DOHH2 (cell line): ENCODE results near the gene EIF3B.
"Not testable (repeated sequence)": the region's sequence is repeated elsewhere in the genome, so short reads cannot be mapped to it uniquely, and the experiment has no call there.

ENCODE experiments used
- H3F3A ChIP-seq: fragments of 200-600 bp; sonication (generic), shearing (Covaris generic); 2 replicates; pipeline ENCODE4 v1.6.0; 2016; ENCODE audit warnings: antibody characterized with exemption, mild to moderate bottlenecking; ENCODE audit not compliant: control insufficient read depth, insufficient read depth
- H3K27ac ChIP-seq: fragments of 200-600 bp; sonication (generic); 2 replicates; pipeline ENCODE4 v1.5.1; 2014; ENCODE audit warnings: low read depth, mild to moderate bottlenecking, low read length, moderate library complexity
- H3K27me3 ChIP-seq: fragments of 200-600 bp; sonication (generic); 2 replicates; pipeline ENCODE4 v1.6.1; 2014; ENCODE audit warnings: mild to moderate bottlenecking, low read length, mixed read lengths; ENCODE audit not compliant: control insufficient read depth
- H3K36me3 ChIP-seq: fragments of 200-600 bp; sonication (generic); 2 replicates; pipeline ENCODE4 v1.6.1; 2014; ENCODE audit warnings: mild to moderate bottlenecking, low read length, moderate library complexity, mixed read lengths; ENCODE audit not compliant: control insufficient read depth
- H3K4me1 ChIP-seq: fragments of 200-600 bp; sonication (generic); 2 replicates; pipeline ENCODE4 v1.6.1; 2014; ENCODE audit warnings: mild to moderate bottlenecking, low read length, mixed read lengths; ENCODE audit not compliant: control insufficient read depth
- H3K4me2 ChIP-seq: fragments of 200-600 bp; sonication (generic); 2 replicates; pipeline ENCODE4 v1.6.0; 2014; ENCODE audit warnings: mild to moderate bottlenecking, low read length, moderate library complexity
- H3K4me3 ChIP-seq: fragments of 200-600 bp; sonication (generic); 2 replicates; pipeline ENCODE4 v1.5.1; 2014; ENCODE audit warnings: mild to moderate bottlenecking, low read length, mixed read lengths
- H3K79me2 ChIP-seq: fragments of 200-600 bp; sonication (generic); 2 replicates; pipeline ENCODE4 v1.6.1; 2014; ENCODE audit warnings: mild to moderate bottlenecking, low read length, mixed read lengths; ENCODE audit not compliant: control insufficient read depth
- H3K9me2 ChIP-seq: fragments of 200-600 bp; sonication (generic); replicated peaks from 2 replicates; pipeline ENCODE4 v1.6.1; 2014; ENCODE audit warnings: mild to moderate bottlenecking, low read length, mixed read lengths; ENCODE audit not compliant: control insufficient read depth
- H3K9me3 ChIP-seq: fragments of 200-600 bp; sonication (generic); 2 replicates; pipeline ENCODE4 v1.6.1; 2014; ENCODE audit warnings: antibody characterized with exemption, low read length, mixed read lengths; ENCODE audit not compliant: control insufficient read depth, insufficient read depth
- H4K20me1 ChIP-seq: fragments of 200-600 bp; sonication (generic); 2 replicates; pipeline ENCODE4 v1.6.0; 2014; ENCODE audit warnings: low read depth, mild to moderate bottlenecking, antibody characterized with exemption, low read length, moderate library complexity; ENCODE audit not compliant: control insufficient read depth, insufficient read depth
- EZH2phosphoT487 ChIP-seq: fragments of 200-600 bp; sonication (generic); IDR thresholded peaks from 2 replicates; pipeline ENCODE4 v1.6.1; 2017; ENCODE audit warnings: borderline replicate concordance, mild to moderate bottlenecking, antibody characterized with exemption, low read length, moderate library complexity, mixed read lengths
- TF ChIP-seq, protein P1 (sequence below): fragments of 200-600 bp; sonication (generic); IDR thresholded peaks from one replicate; pipeline ENCODE4 v1.5.1; 2014; ENCODE audit warnings: antibody characterized with exemption, mild to moderate bottlenecking, low read depth, low read length; ENCODE audit not compliant: poor library complexity, severe bottlenecking

The EIF3B gene

DNA sequence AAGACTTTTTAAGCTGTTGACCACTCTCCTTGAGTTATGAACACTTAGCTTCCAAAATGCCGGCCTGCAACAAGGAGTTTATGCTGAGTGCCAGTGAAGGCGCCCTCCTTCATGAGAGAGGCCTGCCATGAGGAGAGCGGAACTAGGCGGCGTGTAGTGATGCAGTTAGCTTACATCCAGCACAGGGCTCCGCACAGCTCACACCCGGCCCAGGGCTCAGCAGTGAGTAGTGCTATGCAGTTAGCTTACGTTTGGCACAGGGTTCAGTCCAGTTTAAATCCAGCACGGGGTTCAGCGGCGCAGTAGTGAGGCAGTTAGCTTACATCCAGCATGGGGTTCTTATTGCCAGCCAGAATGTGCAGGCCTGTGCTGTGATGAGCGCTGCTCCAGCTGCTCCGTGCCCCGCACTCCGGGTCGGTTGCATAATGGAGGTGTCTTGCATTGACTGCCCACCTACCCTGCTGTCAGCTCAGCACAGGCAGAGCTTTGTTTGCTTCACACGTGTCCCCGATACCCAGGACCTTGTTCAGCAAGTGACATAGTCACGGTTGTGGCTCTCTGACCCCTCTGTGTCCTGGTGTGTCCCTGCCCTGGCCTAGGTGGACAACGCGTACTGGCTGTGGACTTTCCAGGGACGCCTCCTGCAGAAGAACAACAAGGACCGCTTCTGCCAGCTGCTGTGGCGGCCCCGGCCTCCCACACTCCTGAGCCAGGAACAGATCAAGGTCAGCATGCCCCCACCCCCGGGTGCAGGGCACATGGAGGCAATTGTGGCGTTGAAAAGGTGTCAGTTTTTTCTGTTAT is 21.9 kb downstream of the EIF3B start:
- Histone ChIP-seq H3K4me1 (no peaks in the 10 kb centered on the region), H3K4me3 (no peak overlapping the region), H4K20me1 (peaks cover 25% of the 10 kb centered on the region), H3K9me3 (no peaks in the 10 kb centered on the region), H3K4me2 (no peak overlapping the region), H3K36me3 (peaks cover 96% of the 10 kb centered on the region), H3K27ac (no peak overlapping the region), H3F3A (no peaks in the 10 kb centered on the region), H3K27me3 (no peaks in the 10 kb centered on the region), H3K9me2 (no peaks in the 10 kb centered on the region), H3K79me2 (peaks cover 69% of the 10 kb centered on the region)
- TF ChIP-seq EZH2phosphoT487: no peak
- TF ChIP-seq, protein P1, sequence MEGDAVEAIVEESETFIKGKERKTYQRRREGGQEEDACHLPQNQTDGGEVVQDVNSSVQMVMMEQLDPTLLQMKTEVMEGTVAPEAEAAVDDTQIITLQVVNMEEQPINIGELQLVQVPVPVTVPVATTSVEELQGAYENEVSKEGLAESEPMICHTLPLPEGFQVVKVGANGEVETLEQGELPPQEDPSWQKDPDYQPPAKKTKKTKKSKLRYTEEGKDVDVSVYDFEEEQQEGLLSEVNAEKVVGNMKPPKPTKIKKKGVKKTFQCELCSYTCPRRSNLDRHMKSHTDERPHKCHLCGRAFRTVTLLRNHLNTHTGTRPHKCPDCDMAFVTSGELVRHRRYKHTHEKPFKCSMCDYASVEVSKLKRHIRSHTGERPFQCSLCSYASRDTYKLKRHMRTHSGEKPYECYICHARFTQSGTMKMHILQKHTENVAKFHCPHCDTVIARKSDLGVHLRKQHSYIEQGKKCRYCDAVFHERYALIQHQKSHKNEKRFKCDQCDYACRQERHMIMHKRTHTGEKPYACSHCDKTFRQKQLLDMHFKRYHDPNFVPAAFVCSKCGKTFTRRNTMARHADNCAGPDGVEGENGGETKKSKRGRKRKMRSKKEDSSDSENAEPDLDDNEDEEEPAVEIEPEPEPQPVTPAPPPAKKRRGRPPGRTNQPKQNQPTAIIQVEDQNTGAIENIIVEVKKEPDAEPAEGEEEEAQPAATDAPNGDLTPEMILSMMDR: no peak

- peaks cover 60% of the 10 kb centered on the region for H3K79me2 ChIP-seq
- H3K9me3 ChIP-seq, H3K9me2 ChIP-seq, H3K4me3 ChIP-seq, H3K27me3 ChIP-seq, H3K4me1 ChIP-seq, H3K4me2 ChIP-seq, H3F3A ChIP-seq, H3K27ac ChIP-seq: not testable (repeated sequence)
- peaks cover 29% of the 10 kb centered on the region for H4K20me1 ChIP-seq
- peaks cover 94% of the 10 kb centered on the region for H3K36me3 ChIP-seq
Measured at GRCh38 chr7:2377492-2377891, 22.9 kb downstream of the EIF3B start.

DNA sequence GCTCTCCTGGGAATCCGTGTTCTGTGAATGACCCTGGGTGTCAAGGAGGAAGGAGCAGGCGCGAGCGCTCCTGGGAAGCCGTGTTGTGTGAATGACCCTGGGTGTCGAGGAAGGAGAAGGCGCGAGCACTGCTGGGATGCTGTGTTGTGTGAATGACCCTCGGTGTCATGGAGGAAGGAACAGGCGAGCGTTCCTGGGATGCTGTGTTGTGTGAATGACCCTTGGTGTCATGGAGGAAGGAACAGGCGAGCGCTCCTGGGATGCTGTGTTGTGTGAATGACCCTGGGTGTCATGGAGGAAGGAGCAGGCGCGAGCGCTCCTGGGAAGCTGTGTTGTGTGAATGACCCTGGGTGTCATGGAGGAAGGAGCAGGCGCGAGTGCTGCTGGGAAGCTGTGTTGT is 23.5 kb downstream of the EIF3B start:
- not testable (repeated sequence) for H3K9me3 ChIP-seq
- H4K20me1 ChIP-seq: peaks cover 27% of the 10 kb centered on the region

DNA sequence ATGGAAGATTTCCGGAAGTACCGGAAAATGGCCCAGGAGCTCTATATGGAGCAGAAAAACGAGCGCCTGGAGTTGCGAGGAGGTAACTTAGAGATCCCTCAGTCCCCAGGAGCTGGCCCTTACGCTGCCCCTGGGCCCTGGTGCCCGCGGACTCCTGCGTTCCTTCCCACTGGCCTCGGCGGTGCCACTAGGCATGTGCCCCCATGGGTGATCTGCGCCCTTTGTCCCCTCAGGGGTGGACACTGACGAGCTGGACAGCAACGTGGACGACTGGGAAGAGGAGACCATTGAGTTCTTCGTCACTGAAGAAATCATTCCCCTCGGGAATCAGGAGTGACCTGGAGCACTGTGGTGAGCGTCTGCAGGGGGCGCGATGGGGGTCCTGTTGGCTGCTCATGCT is 24.5 kb downstream of the EIF3B start:
- no peak overlapping the region for H3K4me2 ChIP-seq
- H3K4me1 ChIP-seq: no peaks in the 10 kb centered on the region
- H4K20me1 ChIP-seq: peaks cover 25% of the 10 kb centered on the region
- peaks cover 90% of the 10 kb centered on the region for H3K36me3 ChIP-seq
- no peaks in the 10 kb centered on the region for H3K27me3 ChIP-seq
- H3K9me3 ChIP-seq: no peaks in the 10 kb centered on the region
- H3K9me2 ChIP-seq: no peaks in the 10 kb centered on the region
- H3K4me3 ChIP-seq: no peak overlapping the region
- TF ChIP-seq EZH2phosphoT487: no peak
- TF ChIP-seq, protein P1: no peak
- peaks cover 43% of the 10 kb centered on the region for H3K79me2 ChIP-seq
- no peak overlapping the region for H3K27ac ChIP-seq
- H3F3A ChIP-seq: 0 out of 2 replicates have a peak, but pooled peaks cover 3% of the 10 kb centered on the region

More for the DNA sequence above, 23.5 kb downstream of the EIF3B start:
- H3K4me3 ChIP-seq, H3F3A ChIP-seq, H3K4me2 ChIP-seq, H3K4me1 ChIP-seq, H3K27ac ChIP-seq, H3K27me3 ChIP-seq, H3K9me2 ChIP-seq: not testable (repeated sequence)
- peaks cover 53% of the 10 kb centered on the region for H3K79me2 ChIP-seq
- H3K36me3 ChIP-seq: peaks cover 91% of the 10 kb centered on the region
